Activated CD4-positive, alpha-beta T cell treated with anti-CD3 and anti-CD28 coated beads, Interleukin-2, amount 50 U/mL, for 48 hours (primary cell): ENCODE results near the gene NUDT6.
"Not testable (repeated sequence)": the region's sequence is repeated elsewhere in the genome, so short reads cannot be mapped to it uniquely, and the experiment has no call there.

ENCODE experiments used
- DNase-seq, 2 experiments: peaks; one replicate each; pipeline ENCODE4 v3.0.0-alpha.2; 2020

Gene NUDT6

GRCh38 chr4:122921971-122922876 is at the start of gene NUDT6:
TSS of gene NUDT6 (minus strand) at chr4:122922597. CDS start at chr4:122922572, 25 bp downstream.
- DNase-seq = peak; percentile 41 to 54

GRCh38 chr4:122968227-122968812 is 45.9 kb upstream of the NUDT6 start:
- no peak for DNase-seq

GRCh38 chr4:122967231-122967630 is 44.8 kb upstream of the NUDT6 start:
- no peak for DNase-seq

GRCh38 chr4:122966201-122966600 is 43.8 kb upstream of the NUDT6 start:
- DNase-seq = no peak

- no peak for DNase-seq
Measured at GRCh38 chr4:122963216-122963615, 40.8 kb upstream of the NUDT6 start.

GRCh38 chr4:122960611-122961000 is 38.2 kb upstream of the NUDT6 start:
- no peak for DNase-seq

- no peak for DNase-seq
Measured at GRCh38 chr4:122959981-122960610, 37.7 kb upstream of the NUDT6 start.

- DNase-seq = no peak
Measured at GRCh38 chr4:122959441-122959840, 37.0 kb upstream of the NUDT6 start.

GRCh38 chr4:122958505-122958904 is 36.1 kb upstream of the NUDT6 start:
- DNase-seq = no peak

- DNase-seq = no peak
Measured at GRCh38 chr4:122953924-122954323, 31.5 kb upstream of the NUDT6 start.

- DNase-seq = no peak
Measured at GRCh38 chr4:122952028-122952427, 29.6 kb upstream of the NUDT6 start.

- no peak for DNase-seq
Measured at GRCh38 chr4:122948671-122949070, 26.3 kb upstream of the NUDT6 start.

GRCh38 chr4:122946142-122946541 is 23.7 kb upstream of the NUDT6 start:
- no peak for DNase-seq

GRCh38 chr4:122945136-122945535 is 22.7 kb upstream of the NUDT6 start:
- not testable (repeated sequence) for DNase-seq

GRCh38 chr4:122932763-122933162 is 10.4 kb upstream of the NUDT6 start:
- DNase-seq = no peak

GRCh38 chr4:122930862-122931261 is 8.5 kb upstream of the NUDT6 start:
- DNase-seq = no peak

- no peak for DNase-seq
Measured at GRCh38 chr4:122928930-122929329, 6.5 kb upstream of the NUDT6 start.

- DNase-seq = peak; percentile 89 to 91
Measured at GRCh38 chr4:122922877-122923511, 597 bp upstream of the NUDT6 start.

- DNase-seq = no peak
Measured at GRCh38 chr4:122921300-122921699, 1.1 kb downstream of the NUDT6 start.

GRCh38 chr4:122920473-122920872 is 1.9 kb downstream of the NUDT6 start:
- DNase-seq = no peak

GRCh38 chr4:122917731-122918130 is 4.7 kb downstream of the NUDT6 start:
- no peak for DNase-seq

- DNase-seq = no peak
Measured at GRCh38 chr4:122914938-122915337, 7.5 kb downstream of the NUDT6 start.

- peak in 1 of 2 experiments; percentile 11 for DNase-seq
Measured at GRCh38 chr4:122914292-122914904, 8.0 kb downstream of the NUDT6 start.
